ENCODE results near the gene MYO1F. TPM values are rescaled to one million over a fixed set of nuclear protein-coding genes. Genes with fewer than 3 reads are reported as not detected.
A peak's percentile ranks its signal among the peaks of the same experiment; 100 is the strongest.
"Not testable (repeated sequence)": the region's sequence is repeated elsewhere in the genome, so short reads cannot be mapped to it uniquely, and the experiment has no call there.

Gene MYO1F
- total RNA-seq, 1 experiment from 2014 or later = 0.03 TPM

DNA sequence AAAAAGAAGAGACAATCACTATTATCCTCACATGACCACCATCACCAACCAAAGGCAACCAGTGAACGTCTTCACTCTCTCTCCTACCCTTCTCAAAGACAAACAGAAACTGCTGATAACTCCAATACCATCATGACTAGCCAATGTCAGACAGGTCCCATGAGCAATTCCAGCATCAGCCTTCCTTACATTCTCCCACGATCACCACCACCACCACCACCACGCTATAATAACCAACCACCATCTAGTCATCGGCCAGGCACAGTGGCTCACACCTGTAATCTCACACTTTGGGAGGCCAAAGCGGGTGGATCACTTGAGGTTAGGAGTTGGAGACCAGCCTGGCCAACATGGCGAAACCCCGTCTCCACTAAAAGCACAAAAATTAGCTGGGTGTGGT lies 3.9 kb downstream of the MYO1F start:
- in situ Hi-C loops (cut with HindIII; ENCODE audit: low pct_unique_long_range_greater_than_20kb, low sequenced_read_pairs) = no loop called here

DNA sequence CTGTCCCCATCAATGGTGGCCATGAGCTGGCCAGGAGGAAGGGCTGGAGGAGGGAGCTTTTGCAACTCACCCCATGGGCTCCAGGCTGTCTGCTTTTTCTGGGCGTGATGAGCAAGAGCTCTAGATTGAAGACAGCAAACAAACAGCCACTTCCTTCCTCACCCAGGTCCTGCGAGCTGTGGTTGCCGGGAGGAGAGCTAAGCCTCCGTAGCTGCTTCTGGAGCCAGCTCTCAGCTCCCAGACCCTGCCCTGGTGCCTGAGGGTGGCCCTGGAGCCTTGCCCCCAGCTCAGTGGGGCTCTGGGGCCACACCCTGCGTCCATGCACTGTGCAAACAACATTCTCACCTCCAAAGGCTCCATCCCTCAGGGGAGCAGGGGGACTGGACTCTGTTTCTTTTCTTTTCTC lies 6.2 kb downstream of the MYO1F start:
- in situ Hi-C loops (cut with HindIII; ENCODE audit: low pct_unique_long_range_greater_than_20kb, low sequenced_read_pairs) = no loop called here
- no peak for DNase-seq (ENCODE audit: low read depth)

More for the DNA sequence above, 3.9 kb downstream of the MYO1F start:
- DNase-seq (ENCODE audit: low read depth) = no peak

DNA sequence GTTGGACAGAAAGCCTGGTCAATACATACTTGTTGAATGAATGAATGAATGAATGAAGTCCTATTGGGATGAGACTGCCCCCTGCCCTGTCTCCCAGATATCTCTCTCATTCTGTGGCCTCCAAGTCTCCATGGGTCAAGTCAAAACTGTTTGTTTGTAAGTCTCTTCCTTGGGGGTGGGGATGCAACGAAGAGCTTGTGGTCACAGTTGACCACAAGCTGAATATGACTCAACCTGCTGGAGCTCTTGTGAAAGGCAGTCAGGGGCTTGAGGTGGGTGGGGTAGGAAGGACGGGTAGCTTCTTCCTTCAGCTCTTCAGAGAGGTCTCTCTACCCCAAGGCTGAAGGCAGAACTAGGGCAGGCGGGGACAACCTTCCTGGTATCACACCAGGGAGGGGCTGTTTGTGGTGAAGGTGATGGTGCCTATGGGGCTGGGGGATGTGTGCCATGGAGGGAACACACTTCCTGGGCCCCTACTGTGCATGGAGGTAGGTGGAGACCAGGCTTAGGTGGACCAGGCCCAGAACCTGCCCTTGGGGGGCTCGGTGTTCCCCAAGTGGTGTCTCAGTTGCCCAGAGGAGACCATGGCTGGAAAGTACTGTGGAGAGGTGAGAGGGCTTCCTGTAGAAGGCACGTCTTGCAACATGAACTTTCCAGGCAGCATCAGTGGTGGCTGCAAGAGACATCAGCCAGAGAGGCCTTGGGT lies 8.0 kb downstream of the MYO1F start:
- peak; percentile 49 for DNase-seq (ENCODE audit: low read depth)
- in situ Hi-C loops (cut with HindIII; ENCODE audit: low pct_unique_long_range_greater_than_20kb, low sequenced_read_pairs) = no loop called here

DNA sequence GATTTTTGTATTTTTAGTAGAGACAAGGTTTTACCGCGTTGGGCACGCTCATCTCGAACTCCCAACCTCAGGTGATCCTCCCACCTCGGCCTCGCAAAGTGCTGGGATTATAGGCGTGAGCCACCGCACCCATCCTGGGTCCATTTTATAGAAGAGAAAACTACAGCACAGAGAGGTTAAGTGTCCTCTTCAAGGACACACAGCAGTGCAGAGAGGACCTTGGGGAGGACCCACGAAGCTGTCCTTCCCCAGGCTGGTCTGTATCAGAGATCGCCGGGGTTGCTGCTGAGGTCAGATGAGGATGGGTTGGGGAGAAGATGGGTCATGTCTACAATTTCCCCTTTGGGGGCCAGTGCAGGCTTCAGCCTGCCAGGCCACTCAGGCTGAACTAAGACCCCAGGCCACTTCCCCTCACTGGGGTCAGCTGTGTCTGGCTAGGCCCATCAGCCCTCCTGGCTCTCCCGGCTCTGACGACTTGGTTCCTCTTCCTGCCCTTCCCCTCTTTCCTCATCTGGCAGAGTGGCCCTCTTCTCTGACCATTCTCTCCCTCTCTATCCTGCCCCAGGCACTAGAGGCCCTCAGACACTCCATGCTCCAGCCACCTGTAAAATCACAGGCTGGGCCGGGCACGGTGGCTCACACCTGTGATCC lies 9.6 kb downstream of the MYO1F start:
- DNase-seq (ENCODE audit: low read depth) = no peak
- in situ Hi-C loops (cut with HindIII; ENCODE audit: low pct_unique_long_range_greater_than_20kb, low sequenced_read_pairs) = no loop called here

DNA sequence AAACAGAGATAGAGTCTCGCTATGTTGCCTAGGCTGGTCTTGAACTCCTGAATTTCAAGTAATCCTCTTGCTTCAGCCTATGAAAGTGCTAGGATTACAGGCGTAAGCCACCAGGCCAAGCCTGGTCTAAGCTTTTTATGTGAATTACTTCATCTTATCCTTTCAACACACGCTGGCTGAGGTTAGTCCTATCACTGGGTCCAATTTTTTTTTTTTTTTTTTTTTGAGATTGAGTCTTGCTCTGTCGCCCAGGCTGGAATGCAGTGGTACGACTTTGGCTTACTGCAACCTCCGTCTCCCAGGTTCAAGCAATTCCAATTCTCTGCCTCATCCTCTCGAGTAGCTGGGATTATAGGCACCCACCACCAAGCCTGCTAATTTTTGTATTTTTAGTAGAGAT lies 10.4 kb downstream of the MYO1F start:
- DNase-seq (ENCODE audit: low read depth) = no peak
- in situ Hi-C loops (cut with HindIII; ENCODE audit: low pct_unique_long_range_greater_than_20kb, low sequenced_read_pairs) = no loop called here

DNA sequence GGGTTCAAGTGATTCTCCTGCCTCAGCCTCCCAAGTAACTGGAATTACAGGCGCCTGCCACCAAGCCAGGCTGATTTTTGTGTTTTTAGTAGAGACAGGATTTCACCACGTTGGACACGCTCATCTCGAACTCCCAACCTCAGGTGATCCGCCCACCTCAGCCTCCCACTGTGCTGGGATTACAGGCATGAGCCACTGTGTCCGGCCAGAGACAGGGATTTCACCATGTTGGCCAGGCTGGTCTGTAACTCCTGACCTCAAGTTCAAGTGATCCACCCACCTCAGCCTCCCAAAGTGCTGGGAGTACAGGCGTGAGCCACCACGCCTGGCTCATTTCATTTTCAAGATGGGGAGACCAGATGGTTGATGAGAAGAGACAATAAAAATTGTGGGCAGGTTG lies 12.4 kb downstream of the MYO1F start:
- in situ Hi-C loops (cut with HindIII; ENCODE audit: low pct_unique_long_range_greater_than_20kb, low sequenced_read_pairs) = not testable (repeated sequence)

DNA sequence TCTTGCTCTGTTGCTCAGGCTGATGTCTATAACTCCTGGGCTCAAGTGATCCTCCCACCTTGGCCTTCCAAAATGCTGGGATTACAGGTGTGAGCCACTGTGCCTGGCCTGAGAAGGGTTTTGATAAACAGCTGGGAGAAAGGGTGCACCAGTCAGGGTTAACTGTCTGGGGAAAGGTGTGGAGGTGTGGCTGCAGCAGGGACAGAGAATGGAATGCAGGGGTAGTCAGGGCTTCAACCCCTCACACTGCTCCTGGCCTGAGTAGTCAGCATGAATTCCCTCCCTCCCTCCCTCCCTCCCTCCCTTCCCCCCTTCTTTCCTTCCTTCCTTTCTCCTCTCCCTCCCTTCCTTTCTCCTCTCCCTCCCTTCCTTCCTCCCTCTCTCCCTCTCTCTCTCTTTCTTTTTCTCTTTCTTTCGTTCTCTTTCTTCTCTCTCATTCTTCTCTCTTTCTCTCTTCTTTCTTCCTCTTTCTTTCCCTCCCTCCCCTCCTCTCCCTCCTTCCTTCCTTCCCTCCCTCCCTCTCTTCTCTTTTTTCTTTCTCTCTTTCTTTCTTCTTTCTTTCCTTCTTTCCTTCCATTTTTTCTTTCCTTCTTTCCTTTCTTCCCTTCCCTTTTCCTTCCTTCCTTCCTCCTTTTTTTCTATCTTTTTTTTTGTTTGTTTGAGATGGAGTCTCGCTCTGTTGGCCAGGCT lies 16.0 kb downstream of the MYO1F start:
- DNase-seq (ENCODE audit: low read depth) = peak; percentile 18
- in situ Hi-C loops (cut with HindIII; ENCODE audit: low pct_unique_long_range_greater_than_20kb, low sequenced_read_pairs) = no loop called here

More for the DNA sequence above, 12.4 kb downstream of the MYO1F start:
- not testable (repeated sequence) for DNase-seq (ENCODE audit: low read depth)

DNA sequence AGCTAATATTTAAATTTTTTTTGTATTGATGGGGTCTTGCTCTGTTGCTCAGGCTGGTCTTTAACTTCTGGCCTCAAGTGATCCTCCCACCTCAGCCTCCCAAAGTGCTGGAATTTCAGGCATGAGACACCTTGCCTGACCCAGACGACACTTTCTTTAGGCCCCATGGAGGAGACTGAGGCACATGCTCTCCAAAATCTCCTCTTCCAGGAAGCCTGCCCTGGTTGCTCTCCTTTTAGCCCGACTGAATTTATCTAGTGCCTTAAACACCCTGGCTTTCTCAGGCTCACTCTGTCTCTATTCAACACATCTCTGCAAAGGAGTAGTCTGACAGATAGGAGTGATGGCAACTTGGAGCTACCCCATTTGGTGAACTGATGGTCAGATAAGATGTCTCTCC lies 18.9 kb downstream of the MYO1F start:
- in situ Hi-C loops (cut with HindIII; ENCODE audit: low pct_unique_long_range_greater_than_20kb, low sequenced_read_pairs) = no loop called here
- DNase-seq (ENCODE audit: low read depth) = no peak

DNA sequence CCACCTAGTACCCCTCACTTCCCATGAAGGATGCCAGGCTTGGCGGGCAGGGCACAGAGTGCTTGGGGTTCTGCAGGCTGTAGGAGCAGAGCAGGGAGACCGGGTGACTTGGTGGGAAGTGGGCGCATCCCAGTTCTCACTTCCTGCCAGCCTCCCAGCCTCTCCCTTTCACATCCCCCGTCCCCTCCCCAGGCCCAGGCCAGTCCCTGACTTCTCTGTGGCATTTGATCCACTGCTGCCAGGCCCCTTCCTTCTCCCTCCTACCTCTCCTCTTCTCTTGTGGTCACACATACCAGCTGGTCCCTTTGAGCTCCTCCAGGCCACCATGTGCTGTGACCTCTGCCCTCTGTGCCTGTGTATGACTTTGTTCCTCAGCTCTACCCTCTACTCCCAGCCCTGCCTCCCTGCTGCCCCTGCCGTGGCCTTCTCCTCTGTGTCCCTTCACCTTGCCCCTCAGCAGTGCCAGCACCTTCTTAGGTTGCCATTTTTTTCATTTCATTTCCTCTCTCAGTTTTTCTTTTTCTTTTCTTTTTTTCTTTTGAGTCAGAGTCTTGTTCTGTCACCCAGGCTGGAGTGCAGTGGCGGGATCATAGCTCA lies 19.5 kb downstream of the MYO1F start:
- DNase-seq (ENCODE audit: low read depth) = no peak
- in situ Hi-C loops (cut with HindIII; ENCODE audit: low pct_unique_long_range_greater_than_20kb, low sequenced_read_pairs) = no loop called here

DNA sequence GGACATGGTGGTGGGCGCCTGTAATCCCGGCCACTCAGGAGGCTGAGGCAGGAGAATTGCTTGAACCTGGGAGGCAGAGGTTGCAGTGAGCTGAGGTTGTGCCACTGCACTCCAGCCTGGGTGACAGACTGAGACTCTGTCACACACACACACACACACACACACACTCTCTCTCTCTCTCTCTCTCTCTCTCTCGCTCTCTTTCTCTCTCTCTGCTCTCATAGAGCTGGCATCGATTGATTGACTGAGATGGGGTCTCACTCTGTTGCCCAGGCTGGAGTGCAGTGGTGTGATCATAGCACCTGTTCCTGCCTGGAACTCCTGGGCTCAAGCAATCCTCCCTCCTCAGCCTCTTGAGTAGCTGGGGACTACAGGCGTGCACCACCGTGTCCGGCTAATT lies 23.5 kb downstream of the MYO1F start:
- in situ Hi-C loops (cut with HindIII; ENCODE audit: low pct_unique_long_range_greater_than_20kb, low sequenced_read_pairs); DNase-seq (ENCODE audit: low read depth): not testable (repeated sequence)

DNA sequence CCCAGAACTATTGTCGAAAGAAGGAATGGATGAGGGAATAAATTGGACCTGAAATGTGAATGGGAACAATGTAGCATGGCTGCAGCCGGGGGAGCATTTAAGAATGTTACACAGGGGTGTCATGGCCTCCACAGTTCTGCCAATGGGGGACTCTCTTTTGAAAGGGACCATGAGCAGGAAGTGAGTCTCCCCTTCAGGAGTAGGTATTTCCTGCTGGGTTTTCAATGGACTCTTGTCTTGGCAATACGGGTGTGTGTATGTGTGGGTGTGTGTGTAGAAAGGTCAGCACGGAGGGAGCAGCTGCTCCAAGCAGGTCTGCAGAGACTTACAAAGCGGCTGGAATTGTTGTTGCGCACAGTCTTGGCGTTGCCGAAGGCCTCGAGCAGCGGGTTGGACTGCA lies 24.4 kb downstream of the MYO1F start:
- in situ Hi-C loops (cut with HindIII; ENCODE audit: low pct_unique_long_range_greater_than_20kb, low sequenced_read_pairs) = no loop called here
- no peak for DNase-seq (ENCODE audit: low read depth)

DNA sequence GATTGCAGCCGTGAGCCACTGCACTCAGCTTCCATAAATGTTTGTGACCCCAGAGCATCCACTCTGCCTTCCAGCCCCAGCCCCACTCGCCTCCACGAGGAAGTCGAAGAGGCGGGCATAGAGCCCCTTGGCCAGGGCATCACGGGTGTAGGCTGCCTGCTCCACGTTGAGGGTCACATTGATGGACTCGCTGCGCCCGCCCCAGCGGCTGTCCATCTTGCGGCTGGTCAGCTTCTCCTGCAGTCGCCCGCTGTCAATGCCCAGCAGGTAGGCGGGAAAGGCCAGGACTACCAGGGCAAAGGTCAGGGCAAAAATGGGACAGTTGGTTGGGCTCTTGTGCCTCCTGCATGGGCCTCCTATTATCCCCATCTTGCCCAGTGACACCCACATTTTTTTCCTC lies 27.2 kb downstream of the MYO1F start:
- in situ Hi-C loops (cut with HindIII; ENCODE audit: low pct_unique_long_range_greater_than_20kb, low sequenced_read_pairs) = no loop called here
- DNase-seq (ENCODE audit: low read depth) = no peak

DNA sequence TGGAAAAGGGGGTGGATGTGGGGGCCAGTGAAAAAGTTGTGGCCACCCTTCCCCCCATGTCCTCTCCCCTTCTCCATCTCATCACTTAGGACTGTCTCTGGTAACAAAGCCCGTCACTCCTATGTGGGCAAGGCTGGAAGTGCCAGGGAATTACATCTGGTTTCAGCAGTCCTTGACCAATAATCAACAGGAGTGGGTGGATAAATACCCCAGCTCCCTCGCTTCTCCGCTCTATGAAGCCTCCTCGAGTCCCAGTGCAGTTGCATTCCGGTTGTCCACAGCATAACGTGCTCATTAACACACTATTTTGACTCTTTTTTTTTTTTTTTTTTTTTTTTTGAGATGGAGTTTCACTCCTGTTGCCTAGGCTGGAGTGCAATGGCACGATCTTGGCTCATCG lies 31.5 kb downstream of the MYO1F start:
- in situ Hi-C loops (cut with HindIII; ENCODE audit: low pct_unique_long_range_greater_than_20kb, low sequenced_read_pairs) = no loop called here
- no peak for DNase-seq (ENCODE audit: low read depth)

DNA sequence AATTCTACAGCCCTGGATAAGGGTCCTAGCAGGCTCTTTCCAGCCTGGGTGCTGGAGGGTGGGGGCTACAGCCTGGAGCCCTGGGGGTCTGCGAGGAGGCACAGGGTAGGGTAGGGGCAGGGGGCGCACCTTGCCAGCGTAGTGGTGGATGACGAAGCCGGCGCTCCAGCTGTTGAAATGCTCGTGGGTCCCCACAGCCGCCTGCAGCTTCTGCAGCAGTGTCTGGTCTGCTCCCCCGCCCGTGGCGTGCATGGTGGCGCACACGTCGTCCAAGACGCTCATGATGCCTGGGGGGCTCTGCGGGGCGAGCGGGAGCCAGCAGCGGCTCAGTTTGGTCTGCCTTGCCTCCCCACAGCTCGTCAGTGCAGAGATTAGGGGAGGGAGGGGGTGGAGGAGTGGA lies 33.1 kb downstream of the MYO1F start:
- no peak for DNase-seq (ENCODE audit: low read depth)
- in situ Hi-C loops (cut with HindIII; ENCODE audit: low pct_unique_long_range_greater_than_20kb, low sequenced_read_pairs) = no loop called here

DNA sequence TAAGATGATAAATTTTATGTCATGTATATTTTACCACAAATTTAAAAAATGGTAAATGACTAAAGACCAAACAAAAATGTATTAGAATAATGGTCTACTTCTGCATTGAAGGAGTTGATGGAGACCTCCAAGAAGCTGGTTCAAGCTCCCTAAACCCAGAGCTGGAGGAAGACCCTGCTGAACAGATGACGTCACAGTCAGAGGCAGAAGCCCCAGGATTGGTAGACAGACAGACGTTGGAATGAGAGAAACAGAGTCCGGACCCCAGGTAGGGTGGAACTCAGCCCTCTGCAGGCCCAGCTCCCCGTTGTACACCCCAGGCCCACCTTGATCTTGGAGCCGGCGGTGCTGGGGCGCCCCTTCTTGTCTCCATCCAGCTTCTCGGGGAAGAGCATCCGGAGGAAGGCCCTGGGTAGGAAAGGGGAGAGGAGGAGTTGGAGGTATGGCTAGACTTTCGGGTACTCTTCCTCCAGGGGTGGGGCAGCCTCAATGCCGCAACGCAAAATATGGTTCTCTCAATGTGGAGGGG lies 37.6 kb downstream of the MYO1F start:
- in situ Hi-C loops (cut with HindIII; ENCODE audit: low pct_unique_long_range_greater_than_20kb, low sequenced_read_pairs) = no loop called here

DNA sequence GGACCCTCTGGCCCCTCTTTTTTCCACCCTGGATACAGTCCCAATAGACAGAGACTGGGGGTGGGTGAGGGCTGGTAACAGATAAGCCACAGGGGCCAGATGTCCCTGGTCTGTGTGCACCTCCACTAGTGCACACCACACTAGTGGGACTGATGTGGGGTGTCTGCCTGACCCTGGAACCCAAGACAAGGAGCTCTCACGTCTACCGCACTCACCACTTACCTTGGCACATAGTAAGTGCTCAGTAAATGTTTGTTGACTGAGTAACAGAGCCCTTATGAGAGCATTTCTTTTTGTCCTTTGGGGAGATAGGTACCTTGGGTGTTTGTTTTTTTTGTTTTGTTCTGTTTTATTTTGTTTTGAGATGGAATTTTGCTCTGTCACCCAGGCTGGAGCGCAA lies 40.1 kb downstream of the MYO1F start:
- no peak for DNase-seq (ENCODE audit: low read depth)
- in situ Hi-C loops (cut with HindIII; ENCODE audit: low pct_unique_long_range_greater_than_20kb, low sequenced_read_pairs) = no loop called here

More for the DNA sequence above, 37.6 kb downstream of the MYO1F start:
- no peak for DNase-seq (ENCODE audit: low read depth)

DNA sequence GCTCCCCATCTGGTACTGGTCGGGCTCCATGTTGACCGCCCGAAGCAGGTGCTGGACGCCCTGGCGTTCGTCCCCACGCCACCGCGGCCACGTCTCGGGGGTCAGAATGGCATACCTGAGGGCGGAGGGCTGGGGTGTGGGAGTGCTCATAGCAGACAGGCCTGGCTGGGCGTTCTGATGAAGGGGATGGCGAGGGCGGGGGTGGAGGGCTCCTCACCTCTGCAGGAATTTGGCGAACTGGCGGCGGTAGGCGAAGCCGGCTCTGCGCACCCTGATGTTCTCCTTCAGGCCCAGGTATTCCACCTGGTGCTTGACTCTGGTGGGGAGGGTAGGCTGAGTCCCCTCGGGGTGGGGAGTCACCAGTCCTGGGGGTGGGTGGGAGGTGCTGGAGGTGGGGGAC lies 41.0 kb downstream of the MYO1F start:
- in situ Hi-C loops (cut with HindIII; ENCODE audit: low pct_unique_long_range_greater_than_20kb, low sequenced_read_pairs) = no loop called here
- DNase-seq (ENCODE audit: low read depth) = no peak

DNA sequence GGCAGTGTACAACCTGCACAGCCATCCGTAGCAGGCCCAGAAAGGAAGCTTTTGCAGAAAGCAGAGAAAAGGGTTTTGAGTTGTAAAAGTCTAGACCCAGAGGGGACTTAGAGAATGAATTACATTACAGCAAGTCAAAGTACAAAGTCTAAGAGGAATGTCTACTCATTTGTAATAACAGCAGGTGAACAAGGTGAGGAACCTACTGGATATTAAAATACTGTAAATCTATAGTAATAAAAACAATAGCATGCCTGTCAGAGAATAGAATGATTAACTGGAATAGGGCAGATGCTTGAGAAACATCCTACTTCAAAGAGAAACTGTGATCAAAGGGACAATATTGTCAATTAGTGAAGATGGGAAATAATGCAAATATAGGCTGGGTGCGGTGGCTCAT lies 45.0 kb downstream of the MYO1F start:
- in situ Hi-C loops (cut with HindIII; ENCODE audit: low pct_unique_long_range_greater_than_20kb, low sequenced_read_pairs) = no loop called here
- no peak for DNase-seq (ENCODE audit: low read depth)

DNA sequence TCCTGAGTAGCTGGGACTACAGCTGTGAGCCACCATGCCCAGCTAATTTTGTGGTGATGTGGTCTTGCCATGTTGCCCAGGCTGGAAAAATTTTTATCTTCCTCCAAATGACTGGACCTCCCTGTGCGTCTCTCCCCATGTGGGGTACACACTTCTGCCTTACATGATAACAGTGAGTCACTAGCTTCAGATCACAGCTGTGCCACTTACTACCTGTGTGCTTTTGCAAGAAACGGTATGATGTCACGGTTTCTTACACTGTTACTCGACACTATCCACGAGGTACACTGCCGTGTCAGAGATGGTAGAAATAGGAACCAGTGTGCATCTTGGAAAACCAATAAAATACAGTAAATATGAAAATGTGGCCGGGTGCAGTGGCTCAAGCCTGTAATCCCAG lies 45.8 kb downstream of the MYO1F start:
- in situ Hi-C loops (cut with HindIII; ENCODE audit: low pct_unique_long_range_greater_than_20kb, low sequenced_read_pairs) = no loop called here
- no peak for DNase-seq (ENCODE audit: low read depth)

Data from Caki2 (cell line).